ENCODE data around the gene TRIM50.

DNA sequence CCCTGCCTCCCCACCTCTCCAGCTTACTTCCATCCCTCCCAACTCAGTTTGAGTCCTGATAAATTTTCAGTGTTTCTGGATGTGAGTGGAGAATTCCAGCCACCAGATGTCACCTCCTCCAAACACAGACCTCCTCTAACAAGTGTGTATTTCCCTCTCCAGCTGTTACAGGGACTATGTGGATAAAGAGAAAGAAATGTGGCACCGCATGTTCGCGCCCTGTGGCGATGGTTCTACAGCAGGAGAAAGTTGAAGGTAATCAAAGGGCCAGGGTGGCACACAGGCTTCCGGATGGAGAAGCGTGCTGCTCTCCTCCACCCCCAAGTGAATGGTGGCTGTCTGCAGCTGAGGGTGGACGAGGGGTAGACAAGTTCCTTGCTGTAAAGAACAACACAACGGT is 14.8 kb upstream of the TRIM50 start:
- TF ChIP-seq ZNF462 (CRISPR knock-in tag; IDR thresholded peaks at IDR 0.05) (no peak), POLR2AphosphoS5 (IDR thresholded peaks at IDR 0.05; ENCODE audit: low read depth) (no peak), CTCF (conservative IDR thresholded peaks at IDR 0.05; ENCODE audit: low read depth in 2 of 2) (peak; percentile 58 to 72), CREB1 (CRISPR knock-in tag; IDR thresholded peaks at IDR 0.05; ENCODE audit: low read depth) (no peak), EZH2 (IDR thresholded peaks at IDR 0.05; ENCODE audit: low read depth, unreplicated experiment) (no peak), ZNF331 (CRISPR knock-in tag; IDR thresholded peaks at IDR 0.05; ENCODE audit: low read depth) (no peak), REST (IDR thresholded peaks at IDR 0.05; ENCODE audit: unreplicated experiment) (no peak), ZNF114 (CRISPR knock-in tag; IDR thresholded peaks at IDR 0.05) (no peak), STAT1 (IDR thresholded peaks at IDR 0.05; ENCODE audit: unreplicated experiment) (no peak)

All from GM23338 (cell line).